ENCODE data around the gene RAVER1.
"Not testable (repeated sequence)": the region's sequence is repeated elsewhere in the genome, so short reads cannot be mapped to it uniquely, and the experiment has no call there.

The RAVER1 gene

DNA sequence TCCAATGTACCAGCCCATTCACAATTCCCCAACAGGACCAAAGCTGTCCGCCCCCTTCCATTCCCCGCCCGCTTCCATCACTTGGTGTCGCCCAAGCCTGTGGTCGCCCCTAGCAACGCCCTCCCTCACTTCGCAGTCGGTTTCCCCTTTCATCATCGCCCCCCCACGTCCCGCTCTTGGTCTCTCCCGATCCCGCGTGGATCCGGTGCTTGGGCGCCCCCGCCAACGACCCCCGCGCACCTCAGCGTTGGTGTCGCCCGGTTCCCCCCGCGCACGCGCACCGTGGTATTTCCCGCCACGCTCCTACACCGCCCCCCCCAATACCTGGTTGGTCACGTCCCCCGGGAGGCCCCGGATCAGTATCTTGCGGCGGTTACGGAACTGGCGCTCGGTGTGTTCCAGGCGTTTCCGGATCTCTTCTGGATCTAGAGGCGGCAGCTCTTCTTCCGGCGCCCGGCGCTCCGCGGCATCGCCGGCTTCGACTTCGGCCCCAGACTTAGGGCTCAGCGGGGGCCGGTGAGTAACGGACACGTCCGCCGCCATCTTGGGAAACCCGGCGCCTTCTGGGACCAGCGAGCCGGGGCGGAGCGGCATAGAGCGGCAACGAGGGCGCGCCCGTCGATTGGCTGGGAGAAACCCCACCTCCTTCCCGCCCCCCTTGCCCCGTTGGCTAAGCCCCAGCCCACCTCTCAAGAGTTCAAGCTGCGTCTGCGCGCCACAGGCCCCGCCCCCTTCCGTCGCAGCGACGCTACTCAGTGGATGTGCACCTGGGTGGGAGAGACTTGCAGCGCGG lies at the start of gene RAVER1:
Gene RAVER1, minus strand, starts transcription at position 565 of the 793 bp plus-strand sequence. Its CDS starts 22 bp downstream, at position 543.
- peak within 1 kb of the TSS; percentile 86 for H3K4me3 ChIP-seq (ENCODE audit: low read depth, low read length)
- TF ChIP-seq CTCF (IDR thresholded peaks at IDR 0.05; ENCODE audit: low read depth, low read length), result no peak

DNA sequence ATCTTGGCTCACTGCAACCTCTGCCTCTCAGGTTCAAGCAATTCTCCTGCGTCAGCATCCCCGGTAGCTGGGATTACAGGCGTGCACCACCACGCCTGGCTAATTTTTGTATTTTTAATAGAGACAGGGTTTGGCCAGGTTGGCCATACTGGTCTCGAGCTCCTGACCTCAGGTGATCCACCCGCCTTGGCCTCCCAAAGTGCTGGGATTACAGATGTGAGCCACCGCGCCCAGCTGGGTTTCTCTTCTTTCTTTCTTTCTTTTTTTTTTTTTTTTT lies 49.8 kb upstream of the RAVER1 start:
- not testable (repeated sequence) for H3K4me3 ChIP-seq (ENCODE audit: low read depth, low read length)

DNA sequence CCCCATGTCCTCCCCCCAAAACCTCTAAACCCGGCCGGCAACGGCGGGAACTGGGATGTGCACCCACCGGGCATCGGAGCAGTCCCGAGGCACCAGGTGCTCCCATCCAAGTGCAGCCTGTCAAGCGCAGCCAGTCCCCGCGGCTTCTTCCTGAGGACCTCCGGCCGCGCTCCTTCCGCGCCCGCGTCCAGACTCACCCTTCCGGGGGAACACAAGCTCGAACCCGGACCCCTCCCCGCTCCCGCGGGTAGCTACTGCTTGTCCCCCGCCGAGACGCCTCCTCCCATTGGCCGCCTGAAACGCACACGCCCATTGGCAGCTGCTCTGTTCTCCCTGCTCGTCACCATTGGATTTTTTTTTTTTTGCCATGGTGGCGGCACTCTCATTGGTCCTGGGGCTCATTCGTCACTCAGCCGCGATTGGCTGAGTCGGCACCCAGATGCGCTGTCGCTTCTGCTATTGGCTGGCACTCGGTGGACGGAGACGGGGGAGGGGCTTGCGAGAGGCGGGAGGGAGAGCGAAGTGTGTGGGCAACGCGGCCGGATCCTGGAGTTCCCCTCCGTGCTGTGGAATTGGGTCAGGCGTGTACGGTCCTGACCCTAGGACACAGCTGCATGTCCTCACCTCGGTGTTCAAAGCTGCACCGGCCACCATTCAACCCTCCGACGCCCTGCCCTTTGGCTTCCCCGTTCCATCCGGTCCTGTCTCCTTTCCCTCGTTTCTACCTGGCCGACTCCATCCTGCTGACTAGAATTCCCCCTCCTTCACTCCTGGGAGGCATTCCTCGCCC lies 47.2 kb upstream of the RAVER1 start, which contains the start of gene TYK2:
Gene TYK2, minus strand, starts transcription at position 260 of the 790 bp plus-strand sequence. CDS start 2,166 bp downstream, outside the sequence.
- TF ChIP-seq CTCF (IDR thresholded peaks at IDR 0.05; ENCODE audit: low read depth, low read length), result no peak
- H3K4me3 ChIP-seq (ENCODE audit: low read depth, low read length), result peak within 1 kb of the TSS; percentile 97

- H3K4me3 ChIP-seq (ENCODE audit: low read depth, low read length), result peak overlapping the region; percentile 97
Observed at GRCh38 chr19:10379880-10380312, 46.6 kb upstream of the RAVER1 start.

DNA sequence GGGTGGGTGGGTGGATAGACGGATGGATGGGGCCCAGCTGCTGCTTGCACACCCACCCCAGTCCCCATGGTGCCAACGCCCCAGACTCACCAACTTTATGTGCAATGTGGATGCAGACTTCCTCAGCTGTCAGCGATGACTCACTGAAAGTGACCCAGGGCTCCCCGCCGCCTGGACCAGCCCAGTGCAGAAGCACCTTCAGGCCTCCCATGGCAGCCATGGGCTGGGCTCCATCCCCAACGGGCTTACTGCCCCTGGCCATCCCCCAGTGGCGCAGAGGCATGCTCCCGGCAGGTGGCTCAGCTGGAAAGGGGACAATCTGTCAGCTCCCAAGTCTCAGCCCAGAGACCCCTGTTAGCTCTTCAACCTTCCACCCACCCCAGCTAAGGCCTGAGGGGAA lies 44.8 kb upstream of the RAVER1 start:
- no peak overlapping the region for H3K4me3 ChIP-seq (ENCODE audit: low read depth, low read length)
- no peak for TF ChIP-seq CTCF (IDR thresholded peaks at IDR 0.05; ENCODE audit: low read depth, low read length)

More at GRCh38 chr19:10379880-10380312, 46.6 kb upstream of the RAVER1 start:
- no peak for TF ChIP-seq CTCF (IDR thresholded peaks at IDR 0.05; ENCODE audit: low read depth, low read length)

- not testable (repeated sequence) for H3K4me3 ChIP-seq (ENCODE audit: low read depth, low read length)
Observed at GRCh38 chr19:10377140-10377640, 43.9 kb upstream of the RAVER1 start.

DNA sequence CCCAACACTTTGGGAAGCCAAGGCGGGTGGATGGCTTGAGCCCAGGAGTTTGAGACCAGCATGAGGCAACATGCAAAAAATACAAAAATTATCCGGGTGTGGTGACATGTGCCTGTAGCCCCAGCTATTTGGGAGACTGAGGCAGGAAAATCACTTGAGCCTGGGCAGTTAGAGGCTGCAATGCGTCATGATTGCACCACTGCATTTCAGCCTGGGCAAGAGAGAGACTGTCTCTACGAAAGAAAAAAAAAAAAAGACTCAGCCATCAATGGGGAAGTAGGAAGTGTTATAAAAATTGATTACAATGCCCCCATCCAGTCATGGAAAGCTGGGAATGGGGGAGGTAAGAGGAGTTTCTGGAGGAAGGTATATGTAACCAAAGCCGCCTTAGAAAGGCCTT lies 41.6 kb upstream of the RAVER1 start:
- no peak for TF ChIP-seq CTCF (IDR thresholded peaks at IDR 0.05; ENCODE audit: low read depth, low read length)
- H3K4me3 ChIP-seq (ENCODE audit: low read depth, low read length), result no peak overlapping the region

DNA sequence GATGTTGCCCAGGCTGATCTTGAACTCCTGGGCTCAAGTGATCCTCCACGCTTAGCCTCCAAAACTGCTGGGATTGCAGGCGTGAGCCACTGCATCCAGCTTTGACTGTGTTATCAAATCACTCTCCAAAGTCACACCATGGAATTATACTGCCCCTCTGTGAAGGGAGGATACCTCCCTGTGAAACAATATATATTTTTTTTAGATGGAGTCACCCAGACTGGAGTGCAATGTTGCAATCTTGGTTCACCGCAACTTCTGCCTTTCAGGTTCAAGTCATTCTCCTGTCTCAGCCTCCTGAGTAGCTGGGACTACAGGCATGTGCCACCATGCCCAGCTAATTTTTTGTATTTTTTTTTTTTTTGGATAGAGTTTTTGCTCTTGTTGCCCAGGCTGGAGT lies 39.4 kb upstream of the RAVER1 start:
- H3K4me3 ChIP-seq (ENCODE audit: low read depth, low read length), result no peak overlapping the region
- no peak for TF ChIP-seq CTCF (IDR thresholded peaks at IDR 0.05; ENCODE audit: low read depth, low read length)

Data from WI38 (cell line).